Measurements from ENCODE around the gene CNDP1.

- TF ChIP-seq CTCF (IDR thresholded peaks at IDR 0.05), result no peak
- no peak for TF ChIP-seq POLR2A (IDR thresholded peaks at IDR 0.05)
These were observed 35.3 kb upstream of the CNDP1 start for GRCh38 chr18:74498712-74499627.

All from lower leg skin (tissue), 3 donors.